Fibroblast of lung (primary cell): ENCODE data around the gene DAAM1.

Source experiments
- CTCF ChIP-seq, 2 donors: IDR thresholded peaks in 1 of 2; conservative IDR thresholded peaks in 1 of 2; 1 replicate in 1 of 2; 2 replicates in 1 of 2; pipeline ENCODE4 v1.5.1; 2011 to 2012; ENCODE audit warnings: low read length in 2 of 2, control low read depth in 1 of 2, inconsistent platforms in 1 of 2, low read depth in 1 of 2, mild to moderate bottlenecking in 1 of 2
- EZH2 ChIP-seq: IDR thresholded peaks from 2 replicates; pipeline ENCODE4 v1.5.1; 2012; ENCODE audit warnings: low read length, control low read depth, mild to moderate bottlenecking; ENCODE audit errors: missing control alignments

- TF ChIP-seq EZH2 = no peak
- TF ChIP-seq CTCF (conservative IDR thresholded peaks at IDR 0.05 in 1 of 2, IDR thresholded peaks at IDR 0.05 in 1 of 2; ENCODE audit: low read depth in 1 of 2, low read length in 2 of 2) = no peak
Observed at GRCh38 chr14:59221568-59221967, 33.1 kb downstream of the DAAM1 start.
